ENCODE data around the gene BFAR. TPM values are rescaled to one million over a fixed set of nuclear protein-coding genes. Genes with fewer than 3 reads are reported as not detected.

The BFAR gene
- total and polyA plus RNA-seq, 5 experiments from 2014 or later, result 43.2 to 82.5 (median 48.6) TPM

DNA sequence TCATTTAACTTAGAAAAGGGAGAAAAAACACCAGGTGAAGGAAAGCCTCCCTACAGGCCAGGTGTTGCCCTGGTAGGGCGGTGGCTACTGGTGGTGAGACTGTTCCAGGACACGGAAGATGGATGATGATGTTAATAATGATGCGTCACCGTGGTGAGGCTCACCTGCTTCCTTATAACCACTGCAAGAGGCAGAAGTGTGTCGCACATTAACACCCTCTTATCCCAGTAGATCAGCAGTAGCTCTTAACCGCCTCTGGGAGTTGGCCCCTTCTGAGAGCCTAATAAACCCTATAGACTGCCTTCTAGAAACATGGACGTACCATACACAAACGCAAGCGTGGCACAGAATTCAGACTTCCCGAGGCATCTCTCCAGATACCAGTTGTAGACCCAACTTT lies 7.8 kb downstream of the BFAR start:
- H3K4me1 Mint-ChIP-seq, result peaks cover 15 to 63% (median 43%) of the 10 kb centered on the region in 4 donors
- H3K4me3 Mint-ChIP-seq, result no peak overlapping the region
- no peaks in the 10 kb centered on the region for H3K27me3 Mint-ChIP-seq
- DNase-seq, result no peak
- H3K36me3 Mint-ChIP-seq, result peaks cover 0 to 75% (median 4%) of the 10 kb centered on the region in 3 donors
- H3K9me3 Mint-ChIP-seq, result no peaks in the 10 kb centered on the region
- ATAC-seq, result no peak
- POLR2A ChIA-PET, result no interaction called here
- H3K27ac Mint-ChIP-seq, result peak overlapping the region in 8 of 10 donors; percentile 12 to 80 (median 50)

GRCh38 chr16:14641206-14641605 lies 8.5 kb downstream of the BFAR start:
- Mint-ChIP-seq H3K27me3 (no peaks in the 10 kb centered on the region), H3K27ac (peak overlapping the region in 6 of 10 donors; percentile 12 to 79 (median 50)), H3K4me3 (no peak overlapping the region), H3K36me3 (peaks cover 0 to 78% (median 4%) of the 10 kb centered on the region in 3 donors), H3K9me3 (no peaks in the 10 kb centered on the region), H3K4me1 (peaks cover 12 to 57% (median 36%) of the 10 kb centered on the region in 4 donors)
- ATAC-seq, result no peak
- POLR2A ChIA-PET, result interaction anchor here (1.3 kb wide), 1 partner anchor 8 kb away, joined by 6 read pairs; the partner anchor contains the start of gene BFAR
- DNase-seq, result no peak

- H3K9me3 Mint-ChIP-seq, result no peaks in the 10 kb centered on the region
- peaks cover 11 to 50% (median 29%) of the 10 kb centered on the region in 4 donors for H3K4me1 Mint-ChIP-seq
- H3K27me3 Mint-ChIP-seq, result no peaks in the 10 kb centered on the region
- DNase-seq (no peak), ATAC-seq (no peak)
- H3K4me3 Mint-ChIP-seq, result peak overlapping the region in 1 of 10 donors; percentile 22
- H3K27ac Mint-ChIP-seq, result peak overlapping the region in 5 of 10 donors; percentile 59 to 87 (median 72)
- POLR2A ChIA-PET, result interaction anchor here (1.3 kb wide), 1 partner anchor 9 kb away, joined by 6 read pairs; the partner anchor contains the start of gene BFAR
- peaks cover 0 to 83% (median 4%) of the 10 kb centered on the region in 3 donors for H3K36me3 Mint-ChIP-seq
Observed at GRCh38 chr16:14641926-14642325, 9.2 kb downstream of the BFAR start.

DNA sequence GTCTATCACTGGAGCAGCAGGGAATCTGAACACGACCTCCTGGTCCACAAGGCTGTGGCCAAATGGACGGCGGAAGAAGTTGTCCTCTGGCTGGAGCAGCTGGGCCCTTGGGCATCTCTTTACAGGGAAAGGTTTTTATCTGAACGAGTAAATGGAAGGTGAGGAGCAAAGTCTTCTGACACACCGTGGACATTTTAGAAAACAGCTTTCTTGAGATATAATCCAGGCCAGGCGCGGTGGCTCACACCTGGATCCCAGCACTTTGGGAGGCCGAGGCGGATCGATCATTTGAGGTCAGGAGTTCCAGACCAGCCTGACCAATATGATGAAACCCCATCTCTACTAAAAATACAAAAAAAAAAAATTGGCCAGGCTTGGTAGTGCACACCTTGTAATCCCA lies 17.1 kb downstream of the BFAR start:
- H3K4me3 Mint-ChIP-seq, result no peak overlapping the region
- H3K4me1 Mint-ChIP-seq, result peaks cover 0 to 4% (median under 1%) of the 10 kb centered on the region in 4 donors
- peak overlapping the region in 1 of 10 donors; percentile 60 for H3K27ac Mint-ChIP-seq
- ATAC-seq (no peak), DNase-seq (no peak)
- H3K36me3 Mint-ChIP-seq, result peaks cover 0 to 92% (median 4%) of the 10 kb centered on the region in 3 donors
- no peaks in the 10 kb centered on the region for H3K27me3 Mint-ChIP-seq
- POLR2A ChIA-PET, result no interaction called here
- H3K9me3 Mint-ChIP-seq, result no peaks in the 10 kb centered on the region

DNA sequence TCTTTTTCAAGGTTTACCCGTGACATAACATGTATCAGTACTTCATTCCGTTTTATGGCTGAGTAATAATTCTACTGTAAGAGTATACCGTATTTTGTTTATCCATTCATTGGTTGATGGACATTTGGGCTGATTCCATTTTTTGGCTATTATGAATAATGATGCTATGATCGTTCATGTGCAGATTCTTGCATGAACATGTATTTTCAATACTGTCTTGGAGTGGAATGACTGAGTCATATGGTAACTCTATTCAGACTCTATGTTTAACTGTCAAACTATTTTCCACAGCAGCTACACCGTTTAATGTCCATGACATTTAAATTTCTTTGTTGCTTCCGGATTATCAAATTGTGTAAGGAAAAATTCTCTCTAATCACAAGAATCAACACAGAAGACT lies 17.9 kb downstream of the BFAR start:
- DNase-seq, result no peak
- Mint-ChIP-seq H3K27me3 (no peaks in the 10 kb centered on the region), H3K4me1 (peaks cover 0 to 2% (median under 1%) of the 10 kb centered on the region in 4 donors), H3K36me3 (peaks cover 0 to 91% (median 6%) of the 10 kb centered on the region in 3 donors), H3K27ac (peak overlapping the region in 3 of 10 donors; percentile 4 to 47 (median 25)), H3K9me3 (no peaks in the 10 kb centered on the region), H3K4me3 (no peak overlapping the region)
- ATAC-seq, result no peak
- POLR2A ChIA-PET, result no interaction called here

DNA sequence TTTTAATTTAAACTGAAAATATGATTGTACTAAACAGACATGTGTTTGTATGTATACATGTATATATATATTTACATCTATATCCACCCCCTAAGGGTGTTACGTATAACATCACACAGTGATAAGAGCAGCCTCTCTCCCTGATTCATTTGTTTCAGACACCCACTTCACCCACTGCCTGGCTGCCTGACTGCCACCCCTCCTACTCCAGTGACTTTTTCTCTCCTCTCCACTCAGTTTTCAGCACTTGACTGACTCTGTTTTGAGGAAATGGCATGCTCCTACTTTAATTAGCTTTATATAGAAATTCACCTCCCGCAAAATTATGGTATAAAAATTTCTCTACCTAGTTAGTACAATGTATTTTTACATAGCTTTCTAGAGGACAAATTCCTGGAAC lies 20.0 kb downstream of the BFAR start:
- Mint-ChIP-seq H3K36me3 (peaks cover 0 to 91% (median 13%) of the 10 kb centered on the region in 3 donors), H3K4me1 (peaks cover 0 to 2% (median under 1%) of the 10 kb centered on the region in 4 donors), H3K9me3 (no peaks in the 10 kb centered on the region), H3K27ac (peak overlapping the region in 3 of 10 donors; percentile 7 to 81 (median 12)), H3K27me3 (no peaks in the 10 kb centered on the region), H3K4me3 (no peak overlapping the region)
- POLR2A ChIA-PET, result interaction anchor here (1.1 kb wide), 1 partner anchor 20 kb away, joined by 4 read pairs; the partner anchor contains the start of gene BFAR
- ATAC-seq (no peak), DNase-seq (no peak)

DNA sequence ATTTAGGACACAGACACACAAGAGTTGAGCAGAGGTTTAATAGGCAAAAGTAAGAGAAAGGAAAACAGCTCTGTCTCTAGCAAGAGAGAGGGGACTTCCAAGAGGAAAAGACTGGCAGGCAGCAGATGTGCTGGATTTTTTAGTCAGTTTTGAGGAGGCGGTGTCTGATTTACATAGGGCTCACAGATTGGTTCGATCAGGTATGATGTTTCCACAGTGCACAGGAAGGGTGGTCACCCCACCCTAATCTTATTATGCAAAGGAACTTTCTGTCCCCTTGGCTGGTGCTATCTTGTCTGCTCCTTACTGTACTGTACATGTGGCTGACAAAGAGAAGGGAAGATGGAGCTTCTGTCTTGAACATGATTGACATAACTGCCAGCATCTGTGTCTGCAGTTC lies 25.3 kb downstream of the BFAR start:
- no peak for DNase-seq
- Mint-ChIP-seq H3K36me3 (peaks cover 0 to 86% (median 18%) of the 10 kb centered on the region in 3 donors), H3K27ac (peak overlapping the region in 5 of 10 donors; percentile 2 to 53 (median 31)), H3K4me3 (no peak overlapping the region), H3K4me1 (peaks cover 0 to 6% (median 1%) of the 10 kb centered on the region in 4 donors), H3K9me3 (no peaks in the 10 kb centered on the region), H3K27me3 (no peaks in the 10 kb centered on the region)
- no peak for ATAC-seq
- POLR2A ChIA-PET, result interaction anchor here (1.1 kb wide), 1 partner anchor 26 kb away, joined by 3 read pairs; the partner anchor contains the start of gene BFAR

DNA sequence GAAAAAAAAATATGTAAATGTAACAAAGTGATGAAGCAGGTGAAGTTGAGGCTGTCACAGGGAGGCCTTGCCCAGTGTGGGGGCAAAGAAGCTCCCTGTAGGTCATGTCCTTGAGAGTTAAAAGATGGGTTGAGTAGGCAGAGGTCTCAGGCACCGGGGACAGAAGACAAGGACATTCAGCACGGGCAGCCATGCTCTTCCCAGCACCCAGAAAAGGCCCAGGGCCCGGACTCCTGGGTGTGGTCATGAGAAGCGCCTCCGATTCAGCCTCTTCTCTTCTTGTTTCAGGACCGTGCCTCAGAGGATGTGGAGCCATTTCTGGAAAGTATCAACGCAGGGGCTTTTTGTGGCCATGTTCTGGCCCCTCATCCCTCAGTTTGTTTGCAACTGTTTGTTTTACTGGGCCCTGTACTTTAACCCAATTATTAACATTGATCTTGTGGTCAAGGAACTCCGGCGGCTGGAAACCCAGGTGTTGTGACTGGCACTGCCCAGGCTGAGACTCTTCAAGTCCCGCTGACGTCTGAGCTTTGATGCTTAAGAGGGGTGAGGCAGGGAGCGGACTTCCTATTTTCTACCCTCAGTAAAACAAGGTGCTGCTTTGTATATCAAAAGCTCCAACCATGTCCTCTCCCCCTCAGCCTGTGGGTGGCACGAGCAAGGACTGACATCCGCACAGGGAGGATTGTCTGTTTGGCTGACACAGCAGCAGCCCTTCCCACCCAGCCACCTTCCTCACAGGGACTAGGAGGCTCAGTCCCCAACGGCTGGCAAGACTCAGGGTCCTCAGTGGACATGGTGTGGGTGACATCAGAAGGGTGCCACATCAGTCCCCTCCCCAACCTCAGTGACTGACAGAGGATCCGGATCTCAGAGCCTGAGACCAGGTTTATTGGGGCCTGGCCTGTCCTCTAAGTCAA lies 34.9 kb downstream of the BFAR start:
- Mint-ChIP-seq H3K9me3 (no peaks in the 10 kb centered on the region), H3K27ac (peak overlapping the region in 5 of 10 donors; percentile 15 to 69 (median 45)), H3K36me3 (peaks cover 0 to 72% (median 22%) of the 10 kb centered on the region in 3 donors), H3K4me1 (peaks cover 2 to 4% (median 4%) of the 10 kb centered on the region in 4 donors), H3K27me3 (no peaks in the 10 kb centered on the region), H3K4me3 (no peak overlapping the region)
- ATAC-seq (no peak), DNase-seq (no peak)
- POLR2A ChIA-PET, result no interaction called here

GRCh38 chr16:14668556-14669223 lies 35.9 kb downstream of the BFAR start:
- Mint-ChIP-seq H3K9me3 (no peaks in the 10 kb centered on the region), H3K36me3 (peaks cover 0 to 61% (median 22%) of the 10 kb centered on the region in 3 donors), H3K27ac (peak overlapping the region in 1 of 10 donors; percentile 41), H3K4me1 (peaks cover 2 to 10% (median 7%) of the 10 kb centered on the region in 4 donors), H3K27me3 (no peaks in the 10 kb centered on the region), H3K4me3 (no peak overlapping the region)
- no peak for DNase-seq
- ATAC-seq, result no peak
- POLR2A ChIA-PET, result no interaction called here

- Mint-ChIP-seq H3K4me3 (no peak overlapping the region), H3K27ac (peak overlapping the region in 2 of 10 donors; percentile 2 to 53)
- no peak for DNase-seq
Observed at GRCh38 chr16:14669776-14670175, 37.0 kb downstream of the BFAR start.

DNA sequence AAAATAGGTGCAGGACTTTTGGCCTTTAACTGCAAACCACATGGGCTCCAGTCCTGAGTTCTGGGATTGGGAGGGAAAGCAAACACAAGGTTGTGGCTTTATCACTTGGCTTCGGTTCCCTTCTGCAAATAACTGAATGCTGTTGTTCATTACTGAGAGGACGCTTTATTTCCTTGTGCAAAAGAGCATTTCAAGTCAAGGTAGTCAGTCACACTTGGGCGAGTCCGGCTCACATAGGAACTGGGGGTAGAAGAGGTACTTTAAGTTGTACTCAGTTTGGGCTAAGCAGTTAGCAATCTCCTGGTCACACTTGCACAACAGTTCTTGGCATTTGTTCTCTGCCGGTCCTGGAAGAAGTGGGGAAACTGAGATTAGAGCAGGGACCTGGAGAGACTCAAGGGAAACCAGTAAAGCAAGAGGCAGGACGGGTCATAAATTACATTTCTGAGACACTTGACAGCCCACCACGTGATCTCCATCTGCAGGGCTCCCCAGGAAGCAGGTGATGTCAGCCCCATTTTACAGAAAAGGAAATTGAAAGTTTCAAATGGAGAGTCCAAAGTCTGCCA lies 39.7 kb downstream of the BFAR start:
- peak overlapping the region in 6 of 10 donors; percentile 52 to 79 (median 64) for H3K27ac Mint-ChIP-seq

More at GRCh38 chr16:14669776-14670175, 37.0 kb downstream of the BFAR start:
- Mint-ChIP-seq H3K4me1 (peaks cover 5 to 15% (median 11%) of the 10 kb centered on the region in 4 donors), H3K9me3 (no peaks in the 10 kb centered on the region), H3K36me3 (peaks cover 0 to 50% (median 17%) of the 10 kb centered on the region in 3 donors), H3K27me3 (no peaks in the 10 kb centered on the region)
- no peak for ATAC-seq
- POLR2A ChIA-PET, result no interaction called here

DNA sequence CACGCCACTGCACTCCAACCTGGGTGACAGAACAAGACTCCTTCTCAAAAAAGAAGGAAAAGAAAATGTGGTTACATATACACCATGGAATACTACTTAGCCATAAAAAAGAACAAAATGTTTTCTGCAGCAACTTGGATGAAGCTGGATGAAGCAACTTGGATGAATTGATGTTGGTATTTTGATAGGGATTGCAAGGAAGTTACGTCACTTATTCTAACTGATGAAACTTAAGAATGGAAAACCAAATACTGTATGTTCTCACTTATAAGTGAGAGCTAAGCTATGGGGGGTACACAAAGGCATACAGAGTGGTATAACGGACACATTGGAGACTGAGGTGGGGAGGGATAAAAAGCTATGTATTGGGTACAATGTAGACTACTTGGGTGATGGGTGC lies 43.9 kb downstream of the BFAR start:
- Mint-ChIP-seq H3K27me3 (peaks cover 0 to 4% (median 0%) of the 10 kb centered on the region in 5 donors), H3K9me3 (no peaks in the 10 kb centered on the region), H3K27ac (no peak overlapping the region), H3K36me3 (no peaks in the 10 kb centered on the region), H3K4me3 (no peak overlapping the region), H3K4me1 (peaks cover 8 to 15% (median 11%) of the 10 kb centered on the region in 4 donors)
- POLR2A ChIA-PET, result interaction anchor here (1.0 kb wide), 1 partner anchor 11 kb away, joined by 3 read pairs; no protein-coding TSS in a partner anchor
- ATAC-seq (no peak), DNase-seq (no peak)

More for the DNA sequence above, 39.7 kb downstream of the BFAR start:
- no peaks in the 10 kb centered on the region for H3K27me3 Mint-ChIP-seq
- no peaks in the 10 kb centered on the region for H3K9me3 Mint-ChIP-seq
- ATAC-seq (no peak), DNase-seq (no peak)
- H3K36me3 Mint-ChIP-seq, result peaks cover 0 to 23% (median 7%) of the 10 kb centered on the region in 3 donors
- POLR2A ChIA-PET, result no interaction called here
- H3K4me1 Mint-ChIP-seq, result peaks cover 5 to 15% (median 11%) of the 10 kb centered on the region in 4 donors
- H3K4me3 Mint-ChIP-seq, result peak overlapping the region in 1 of 10 donors; percentile 44
